ENCODE results near the gene EBF4. TPM values are rescaled to one million over a fixed set of nuclear protein-coding genes. Genes with fewer than 3 reads are reported as not detected.

Gene EBF4
- total RNA-seq, 1 donor from 2014 or later: 1.3 TPM

DNA sequence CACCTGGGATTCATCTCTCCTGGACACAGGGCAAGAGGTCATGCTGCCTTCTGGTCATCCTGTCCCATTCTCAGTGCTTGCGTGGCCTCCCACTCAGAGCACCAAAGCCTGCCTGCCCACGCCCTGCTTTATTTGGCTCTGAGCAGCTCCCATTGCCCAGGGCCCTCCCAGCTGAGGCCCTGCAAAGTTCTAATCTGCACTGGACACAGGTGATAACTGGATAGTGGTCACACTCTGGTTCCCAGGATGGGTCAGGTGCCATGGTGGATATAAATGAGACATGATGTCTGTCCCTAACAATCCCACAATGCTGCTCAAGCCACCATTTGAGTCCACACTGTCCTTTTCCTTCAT is 68.3 kb downstream of the EBF4 start:
- DNase-seq (ENCODE audit: low read depth) (no peak), FAIRE-seq (no peak)
- TF ChIP-seq, protein P1, sequence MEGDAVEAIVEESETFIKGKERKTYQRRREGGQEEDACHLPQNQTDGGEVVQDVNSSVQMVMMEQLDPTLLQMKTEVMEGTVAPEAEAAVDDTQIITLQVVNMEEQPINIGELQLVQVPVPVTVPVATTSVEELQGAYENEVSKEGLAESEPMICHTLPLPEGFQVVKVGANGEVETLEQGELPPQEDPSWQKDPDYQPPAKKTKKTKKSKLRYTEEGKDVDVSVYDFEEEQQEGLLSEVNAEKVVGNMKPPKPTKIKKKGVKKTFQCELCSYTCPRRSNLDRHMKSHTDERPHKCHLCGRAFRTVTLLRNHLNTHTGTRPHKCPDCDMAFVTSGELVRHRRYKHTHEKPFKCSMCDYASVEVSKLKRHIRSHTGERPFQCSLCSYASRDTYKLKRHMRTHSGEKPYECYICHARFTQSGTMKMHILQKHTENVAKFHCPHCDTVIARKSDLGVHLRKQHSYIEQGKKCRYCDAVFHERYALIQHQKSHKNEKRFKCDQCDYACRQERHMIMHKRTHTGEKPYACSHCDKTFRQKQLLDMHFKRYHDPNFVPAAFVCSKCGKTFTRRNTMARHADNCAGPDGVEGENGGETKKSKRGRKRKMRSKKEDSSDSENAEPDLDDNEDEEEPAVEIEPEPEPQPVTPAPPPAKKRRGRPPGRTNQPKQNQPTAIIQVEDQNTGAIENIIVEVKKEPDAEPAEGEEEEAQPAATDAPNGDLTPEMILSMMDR (IDR thresholded peaks at IDR 0.05; ENCODE audit: insufficient read depth, low read length, severe bottlenecking): no peak
- H3K4me3 ChIP-seq (ENCODE audit: low read depth, low read length): no peak overlapping the region
- peaks cover 8% of the 10 kb centered on the region for H3K27me3 ChIP-seq (ENCODE audit: control insufficient read depth, insufficient read depth, low read length)
- no peaks in the 10 kb centered on the region for H3K36me3 ChIP-seq (ENCODE audit: control insufficient read depth, insufficient read depth, low read length)

DNA sequence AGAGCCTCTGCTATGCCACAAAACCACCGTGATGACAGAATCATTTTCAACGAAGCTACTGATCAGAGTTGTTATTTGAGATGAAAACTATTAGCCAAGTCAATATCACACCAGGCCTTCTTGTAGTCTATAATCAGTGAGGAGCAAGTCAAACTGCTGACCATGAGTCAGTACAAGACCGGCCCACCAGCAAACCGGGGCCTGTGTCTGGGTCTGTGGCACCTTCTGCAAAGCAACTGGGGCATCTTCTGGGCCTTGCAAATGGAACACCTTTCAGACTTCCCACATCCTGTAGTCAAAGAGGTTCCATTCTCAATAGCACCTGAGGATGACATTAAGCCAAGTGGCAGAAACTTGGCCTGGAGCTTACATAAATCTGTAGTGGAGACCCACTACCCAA is 69.3 kb downstream of the EBF4 start:
- FAIRE-seq: no peak
- TF ChIP-seq, protein P1 (IDR thresholded peaks at IDR 0.05; ENCODE audit: insufficient read depth, low read length, severe bottlenecking): no peak
- DNase-seq (ENCODE audit: low read depth): no peak
- Histone ChIP-seq H3K27me3 (ENCODE audit: control insufficient read depth, insufficient read depth, low read length) (peaks cover 6% of the 10 kb centered on the region), H3K4me3 (ENCODE audit: low read depth, low read length) (no peak overlapping the region), H3K36me3 (ENCODE audit: control insufficient read depth, insufficient read depth, low read length) (no peaks in the 10 kb centered on the region)

DNA sequence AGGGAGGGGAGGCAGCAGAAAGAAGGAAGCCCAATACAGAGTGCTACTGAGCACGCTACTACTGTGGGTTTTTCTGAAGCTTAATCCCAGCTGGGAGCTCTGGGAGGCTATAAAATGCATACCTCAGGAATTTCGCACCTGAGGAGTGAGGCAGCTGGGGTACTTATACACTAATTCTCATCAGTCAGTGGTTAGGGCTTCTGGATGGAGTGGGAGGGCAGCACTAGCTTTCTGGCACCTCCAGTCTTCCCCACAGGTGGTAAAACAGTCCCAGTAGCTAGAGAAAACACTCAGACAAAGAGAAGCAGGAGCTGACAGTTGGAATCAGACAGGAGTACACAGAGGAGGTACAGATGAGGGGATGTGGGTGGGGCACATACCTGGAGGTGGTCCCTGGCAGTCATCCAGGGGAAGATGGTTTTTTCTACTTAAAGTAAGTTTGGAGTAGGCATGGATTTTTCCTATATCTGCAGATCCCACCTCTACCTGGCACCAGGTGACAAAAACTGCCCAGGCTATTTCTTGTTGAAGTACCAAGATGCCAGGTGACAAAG is 70.1 kb downstream of the EBF4 start:
- DNase-seq (ENCODE audit: low read depth) (no peak), FAIRE-seq (peak; percentile 13)
- TF ChIP-seq, protein P1 (IDR thresholded peaks at IDR 0.05; ENCODE audit: insufficient read depth, low read length, severe bottlenecking): no peak
- Histone ChIP-seq H3K4me3 (ENCODE audit: low read depth, low read length) (no peak overlapping the region), H3K36me3 (ENCODE audit: control insufficient read depth, insufficient read depth, low read length) (no peaks in the 10 kb centered on the region), H3K27me3 (ENCODE audit: control insufficient read depth, insufficient read depth, low read length) (peaks cover 6% of the 10 kb centered on the region)

DNA sequence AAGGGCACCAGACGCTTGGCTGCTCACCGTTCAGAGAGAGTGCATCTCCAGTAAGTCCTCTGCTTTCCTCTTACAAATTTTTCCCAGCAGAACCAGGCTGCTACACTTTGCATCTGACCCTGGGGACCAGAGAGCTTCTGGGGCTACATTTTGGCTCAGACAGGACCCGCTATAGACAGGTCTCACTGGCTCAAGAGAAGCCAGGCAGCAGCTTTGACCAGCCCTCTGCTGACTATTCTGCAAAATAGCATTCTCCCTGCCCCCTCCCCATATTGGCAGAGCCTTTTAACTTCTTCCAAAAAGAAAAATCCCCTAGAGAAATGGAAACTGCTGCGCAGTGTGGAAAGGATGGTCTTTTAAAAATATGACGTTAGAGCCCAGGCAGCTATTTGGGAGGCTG is 70.6 kb downstream of the EBF4 start:
- H3K4me3 ChIP-seq (ENCODE audit: low read depth, low read length): no peak overlapping the region

DNA sequence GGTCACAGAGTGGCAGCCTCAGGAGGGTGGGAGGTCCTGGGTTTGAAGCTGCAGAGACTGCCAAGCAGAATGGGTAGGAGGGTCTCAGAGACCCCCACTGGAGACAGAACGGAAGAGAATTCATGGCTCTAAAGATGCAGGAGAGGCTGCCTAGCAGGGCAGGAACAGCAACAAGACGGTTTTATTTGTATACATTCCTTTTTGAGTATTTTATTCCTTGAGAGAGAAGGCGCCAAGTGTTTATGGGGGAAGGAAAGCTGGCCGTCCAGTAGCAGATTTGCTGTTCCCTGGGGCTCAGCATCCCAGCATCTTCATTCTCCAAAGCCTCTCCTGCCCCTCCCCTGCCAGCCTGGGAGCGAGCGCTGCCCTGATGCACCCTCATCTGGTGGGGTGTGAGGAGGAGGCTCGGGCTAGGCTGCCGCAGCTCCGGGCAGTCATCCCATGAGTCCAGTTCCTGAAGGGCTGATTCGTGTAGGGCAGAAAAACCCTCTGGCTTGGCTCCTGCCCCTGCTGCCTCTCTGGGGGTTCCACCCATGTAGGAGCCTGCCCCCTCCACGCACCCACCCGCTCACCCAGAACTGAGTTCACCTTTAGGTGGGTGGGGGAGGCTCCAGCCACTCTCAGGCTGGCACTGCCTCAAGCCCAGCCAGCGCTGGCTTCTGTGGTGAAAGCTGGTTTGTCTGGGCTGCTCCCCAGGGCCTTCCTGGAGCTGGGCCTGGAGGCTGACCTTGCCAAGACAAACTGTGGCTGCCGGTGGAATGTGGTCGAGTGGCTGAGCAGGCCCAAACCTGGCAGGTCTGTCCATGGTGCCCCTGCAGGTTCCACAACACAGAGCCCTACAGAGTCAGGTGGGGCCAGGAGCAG is 75.4 kb downstream of the EBF4 start:
- Histone ChIP-seq H3K4me3 (ENCODE audit: low read depth, low read length) (no peak overlapping the region), H3K36me3 (ENCODE audit: control insufficient read depth, insufficient read depth, low read length) (no peaks in the 10 kb centered on the region), H3K27me3 (ENCODE audit: control insufficient read depth, insufficient read depth, low read length) (peaks cover 4% of the 10 kb centered on the region)
- TF ChIP-seq, protein P1 (IDR thresholded peaks at IDR 0.05; ENCODE audit: insufficient read depth, low read length, severe bottlenecking): no peak
- peak; percentile 75 for DNase-seq (ENCODE audit: low read depth)
- FAIRE-seq: peak; percentile 36

More for the DNA sequence above, 70.6 kb downstream of the EBF4 start:
- no peaks in the 10 kb centered on the region for H3K36me3 ChIP-seq (ENCODE audit: control insufficient read depth, insufficient read depth, low read length)
- TF ChIP-seq, protein P1 (IDR thresholded peaks at IDR 0.05; ENCODE audit: insufficient read depth, low read length, severe bottlenecking): no peak
- FAIRE-seq (no peak), DNase-seq (ENCODE audit: low read depth) (no peak)
- peaks cover 6% of the 10 kb centered on the region for H3K27me3 ChIP-seq (ENCODE audit: control insufficient read depth, insufficient read depth, low read length)
